Measurements from ENCODE around the gene NCLN. TPM values are rescaled to one million over a fixed set of nuclear protein-coding genes. Genes with fewer than 3 reads are reported as not detected.

NCLN gene
- total RNA-seq, 1 donor from 2014 or later = 63.0 TPM

GRCh38 chr19:3203805-3204645 is 18.3 kb downstream of the NCLN start:
- Mint-ChIP-seq H3K27me3 (ENCODE audit: unreplicated experiment) (no peaks in the 10 kb centered on the region), H3K4me1 (ENCODE audit: unreplicated experiment) (no peaks in the 10 kb centered on the region), H3K27ac (ENCODE audit: unreplicated experiment) (no peak overlapping the region), H3K9me3 (ENCODE audit: unreplicated experiment) (no peaks in the 10 kb centered on the region), H3K36me3 (ENCODE audit: low read depth, unreplicated experiment) (no peaks in the 10 kb centered on the region), H3K4me3 (ENCODE audit: unreplicated experiment) (no peak overlapping the region)
- TF ChIP-seq CTCF (IDR thresholded peaks at IDR 0.05; ENCODE audit: unreplicated experiment) = no peak
- DNase-seq (ENCODE audit: low spot score) = no peak

GRCh38 chr19:3204646-3205275 is 19.0 kb downstream of the NCLN start:
- peaks cover 4% of the 10 kb centered on the region for H3K27me3 Mint-ChIP-seq (ENCODE audit: unreplicated experiment)
- DNase-seq (ENCODE audit: low spot score) = no peak
- H3K4me3 Mint-ChIP-seq (ENCODE audit: unreplicated experiment) = no peak overlapping the region
- TF ChIP-seq CTCF (IDR thresholded peaks at IDR 0.05; ENCODE audit: unreplicated experiment) = no peak
- H3K27ac Mint-ChIP-seq (ENCODE audit: unreplicated experiment) = no peak overlapping the region
- no peaks in the 10 kb centered on the region for H3K36me3 Mint-ChIP-seq (ENCODE audit: low read depth, unreplicated experiment)
- peaks cover 5% of the 10 kb centered on the region for H3K4me1 Mint-ChIP-seq (ENCODE audit: unreplicated experiment)
- no peaks in the 10 kb centered on the region for H3K9me3 Mint-ChIP-seq (ENCODE audit: unreplicated experiment)

GRCh38 chr19:3206216-3206953 is 20.7 kb downstream of the NCLN start:
- Mint-ChIP-seq H3K27ac (ENCODE audit: unreplicated experiment) (no peak overlapping the region), H3K27me3 (ENCODE audit: unreplicated experiment) (peaks cover 7% of the 10 kb centered on the region), H3K4me1 (ENCODE audit: unreplicated experiment) (peaks cover 5% of the 10 kb centered on the region), H3K9me3 (ENCODE audit: unreplicated experiment) (no peaks in the 10 kb centered on the region), H3K4me3 (ENCODE audit: unreplicated experiment) (no peak overlapping the region), H3K36me3 (ENCODE audit: low read depth, unreplicated experiment) (no peaks in the 10 kb centered on the region)
- DNase-seq (ENCODE audit: low spot score) = no peak
- TF ChIP-seq CTCF (IDR thresholded peaks at IDR 0.05; ENCODE audit: unreplicated experiment) = no peak

- Mint-ChIP-seq H3K9me3 (ENCODE audit: unreplicated experiment) (no peaks in the 10 kb centered on the region), H3K27me3 (ENCODE audit: unreplicated experiment) (peaks cover 7% of the 10 kb centered on the region), H3K4me3 (ENCODE audit: unreplicated experiment) (no peak overlapping the region), H3K27ac (ENCODE audit: unreplicated experiment) (no peak overlapping the region), H3K4me1 (ENCODE audit: unreplicated experiment) (peaks cover 5% of the 10 kb centered on the region), H3K36me3 (ENCODE audit: low read depth, unreplicated experiment) (no peaks in the 10 kb centered on the region)
- no peak for TF ChIP-seq CTCF (IDR thresholded peaks at IDR 0.05; ENCODE audit: unreplicated experiment)
- DNase-seq (ENCODE audit: low spot score) = no peak
Measured at GRCh38 chr19:3207461-3208242, 21.9 kb downstream of the NCLN start.
